H1 (cell line): ENCODE measurements around the gene PSME4. TPM values are rescaled to one million over a fixed set of nuclear protein-coding genes. Genes with fewer than 3 reads are reported as not detected.

ENCODE experiments used
- CTCF ChIA-PET: fragments of 300-600 bp; sonication (Branson Sonifier 250); formaldehyde crosslinking; loops from one replicate; lab custom pipeline; 2021; ENCODE audit not compliant: partially characterized antibody; lab: Charles Lee
- POLR2A ChIA-PET: fragments of 300-600 bp; sonication (Branson Sonifier 250); formaldehyde crosslinking; loops from one replicate; lab custom pipeline; 2021; ENCODE audit warnings: inconsistent platforms; ENCODE audit not compliant: partially characterized antibody; lab: Charles Lee
- DNase-seq, 2 experiments: peaks; one replicate each; pipeline versions ENCODE4 v3.0.0 to v3.0.0-alpha.2; 2010 to 2022; ENCODE audit warnings: low spot score in 2 of 2, low read depth in 1 of 2, mixed read lengths in 1 of 2
- FAIRE-seq: peaks from 2 replicates; lab custom pipeline; 2011; peaks lifted over from hg19 to GRCh38; lab: Jason Lieb, UNC
- H2AFZ ChIP-seq: 2 replicates; pipeline ENCODE4 v1.8.1; 2012; ENCODE audit warnings: low read length, inconsistent platforms
- H2AK5ac ChIP-seq: 2 replicates; pipeline ENCODE4 v1.6.1; 2013; ENCODE audit warnings: low read depth, low read length
- H2BK120ac ChIP-seq: replicated peaks from 2 replicates; pipeline ENCODE3; 2013; ENCODE audit warnings: low read depth, low read length, inconsistent platforms
- H2BK12ac ChIP-seq: 2 replicates; pipeline ENCODE4 v1.6.1; 2013; ENCODE audit warnings: low read depth, low read length
- H2BK15ac ChIP-seq: 2 replicates; pipeline ENCODE4 v1.6.1; 2013; ENCODE audit warnings: low read length
- H2BK20ac ChIP-seq: 2 replicates; pipeline ENCODE4 v1.6.1; 2013; ENCODE audit warnings: low read length
- H2BK5ac ChIP-seq: 2 replicates; pipeline ENCODE4 v1.6.1; 2013; ENCODE audit warnings: low read depth, low read length
- H3K14ac ChIP-seq: 2 replicates; pipeline ENCODE4 v1.6.1; 2013; ENCODE audit warnings: inconsistent platforms; ENCODE audit not compliant: insufficient read length
- H3K18ac ChIP-seq: 2 replicates; pipeline ENCODE4 v1.6.1; 2013; ENCODE audit warnings: low read length; ENCODE audit errors: extremely low read depth
- H3K23ac ChIP-seq: 2 replicates; pipeline ENCODE4 v1.6.1; 2013; ENCODE audit warnings: inconsistent platforms; ENCODE audit not compliant: insufficient read length
- H3K23me2 ChIP-seq: 2 replicates; pipeline ENCODE4 v1.6.1; 2013; ENCODE audit warnings: low read depth, low read length
- H3K27ac ChIP-seq: 2 replicates; pipeline ENCODE4 v1.6.1; 2011; ENCODE audit warnings: low read depth, low read length, inconsistent platforms
- H3K27me3 ChIP-seq, 4 experiments: replicated peaks in 1 of 4; 1 replicate in 1 of 4; 2 replicates in 3 of 4; pipeline versions ENCODE4 v1.6.1 to v1.8.1; 2011 to 2013; ENCODE audit warnings: low read length in 3 of 4, mild to moderate bottlenecking in 3 of 4, inconsistent platforms in 2 of 4, mixed read lengths in 2 of 4, moderate library complexity in 1 of 4; ENCODE audit not compliant: control insufficient read depth in 3 of 4, insufficient read depth in 3 of 4; ENCODE audit errors: extremely low read depth in 1 of 4
- H3K36me3 ChIP-seq, 4 experiments: 2 replicates each; pipeline versions ENCODE4 v1.6.1 to v1.8.1; 2011 to 2013; ENCODE audit warnings: mild to moderate bottlenecking in 4 of 4, low read length in 3 of 4, moderate library complexity in 2 of 4, control low read depth in 1 of 4, inconsistent platforms in 1 of 4; ENCODE audit not compliant: insufficient read depth in 4 of 4, control insufficient read depth in 2 of 4
- H3K4ac ChIP-seq: replicated peaks from 2 replicates; pipeline ENCODE3; 2013; ENCODE audit warnings: low read length, low read depth, mixed read lengths, inconsistent platforms; ENCODE audit not compliant: insufficient read length
- H3K4me1 ChIP-seq, 4 experiments: replicated peaks in 1 of 4; 1 replicate in 1 of 4; 2 replicates in 3 of 4; pipeline versions ENCODE4 v1.6.1 to v1.8.1; 2011 to 2013; ENCODE audit warnings: low read length in 3 of 4, inconsistent platforms in 2 of 4, mixed read lengths in 1 of 4; ENCODE audit not compliant: insufficient read depth in 4 of 4, control insufficient read depth in 3 of 4
- H3K4me2 ChIP-seq, 2 experiments: 2 replicates each; pipeline versions ENCODE4 v1.6.1 to v1.8.1; 2011 to 2013; ENCODE audit warnings: low read depth in 2 of 2, low read length in 2 of 2, control low read depth in 1 of 2, inconsistent platforms in 1 of 2, mild to moderate bottlenecking in 1 of 2; ENCODE audit not compliant: insufficient read depth in 1 of 2
- H3K4me3 ChIP-seq, 4 experiments: fragments of 200-600, 300-600 bp in 1 of 4; sonication (generic), shearing (Covaris generic), sonication (Bioruptor Twin) in 1 of 4; 2 replicates each; pipeline versions ENCODE4 v1.5.1 to v1.8.1; 2011 to 2016; ENCODE audit warnings: low read length in 4 of 4, low read depth in 3 of 4, control low read depth in 2 of 4, inconsistent platforms in 2 of 4, mild to moderate bottlenecking in 2 of 4, mixed read lengths in 1 of 4, moderate library complexity in 1 of 4; ENCODE audit not compliant: insufficient read depth in 2 of 4; ENCODE audit errors: extremely low read depth in 1 of 4
- H3K56ac ChIP-seq: replicated peaks from 2 replicates; pipeline ENCODE3; 2013; ENCODE audit warnings: low read depth, mild to moderate bottlenecking, mixed read lengths, low read length, inconsistent platforms; ENCODE audit not compliant: insufficient read length
- H3K79me1 ChIP-seq: 2 replicates; pipeline ENCODE4 v1.6.1; 2013; ENCODE audit warnings: low read depth, low read length, control low read depth
- H3K79me2 ChIP-seq, 2 experiments: 2 replicates each; pipeline versions ENCODE4 v1.6.1 to v1.8.1; 2012 to 2013; ENCODE audit warnings: low read length in 2 of 2, mild to moderate bottlenecking in 2 of 2, inconsistent platforms in 1 of 2; ENCODE audit not compliant: insufficient read depth in 2 of 2, control insufficient read depth in 1 of 2
- H3K9ac ChIP-seq, 4 experiments: replicated peaks in 1 of 4; 1 replicate in 1 of 4; 2 replicates in 3 of 4; pipeline versions ENCODE4 v1.6.1 to v1.8.1; 2011 to 2013; ENCODE audit warnings: low read depth in 3 of 4, low read length in 3 of 4, control low read depth in 2 of 4, mild to moderate bottlenecking in 2 of 4, moderate library complexity in 2 of 4, inconsistent platforms in 1 of 4; ENCODE audit errors: extremely low read depth in 1 of 4
- H3K9me3 ChIP-seq, 2 experiments: 2 replicates each; pipeline versions ENCODE4 v1.6.1 to v1.8.1; 2012 to 2013; ENCODE audit warnings: mild to moderate bottlenecking in 2 of 2, moderate library complexity in 2 of 2, control low read depth in 1 of 2, inconsistent platforms in 1 of 2, low read depth in 1 of 2, low read length in 1 of 2, mixed read lengths in 1 of 2; ENCODE audit not compliant: insufficient read depth in 2 of 2
- H4K20me1 ChIP-seq, 2 experiments: replicated peaks in 1 of 2; 2 replicates each; pipeline versions ENCODE3 to v1.8.1; 2011 to 2013; ENCODE audit warnings: inconsistent platforms in 2 of 2, low read length in 2 of 2, mild to moderate bottlenecking in 1 of 2; ENCODE audit not compliant: insufficient read depth in 2 of 2, control insufficient read depth in 1 of 2
- H4K5ac ChIP-seq: 2 replicates; pipeline ENCODE4 v1.6.1; 2013; ENCODE audit warnings: low read length, low read depth, mixed read lengths, inconsistent platforms; ENCODE audit not compliant: insufficient read length
- H4K8ac ChIP-seq: 2 replicates; pipeline ENCODE4 v1.8.0; 2013; ENCODE audit warnings: mild to moderate bottlenecking, moderate library complexity, low read length, inconsistent platforms; ENCODE audit not compliant: insufficient read depth; ENCODE audit errors: extremely low read depth
- H4K91ac ChIP-seq: replicated peaks from 2 replicates; pipeline ENCODE3; 2013; ENCODE audit warnings: low read length, mixed read lengths, inconsistent platforms; ENCODE audit not compliant: insufficient read length
- BCL11A ChIP-seq, 2 experiments: IDR thresholded peaks; one replicate each; pipeline ENCODE4 v1.6.1; 2011; ENCODE audit warnings: low read depth in 2 of 2, low read length in 2 of 2, mild to moderate bottlenecking in 2 of 2
- CBX8 ChIP-seq: fragments of 300-800, 300-1000 bp; sonication (generic); IDR thresholded peaks from 2 replicates; pipeline ENCODE4 v1.7.1; 2016; ENCODE audit warnings: low read depth, low read length, borderline replicate concordance
- CEBPB ChIP-seq: IDR thresholded peaks from 2 replicates; pipeline ENCODE4 v1.6.1; 2012; ENCODE audit warnings: low read depth, low read length
- CTCF ChIP-seq, 3 experiments: IDR thresholded peaks; 1 replicate in 2 of 3; 2 replicates in 1 of 3; pipeline versions ENCODE4 v1.5.1 to v1.6.1; 2011; ENCODE audit warnings: low read length in 3 of 3, mild to moderate bottlenecking in 3 of 3, inconsistent platforms in 2 of 3, low read depth in 1 of 3, moderate library complexity in 1 of 3; ENCODE audit not compliant: insufficient read depth in 1 of 3; ENCODE audit errors: control extremely low read depth in 1 of 3
- E2F6 ChIP-seq: IDR thresholded peaks from 2 replicates; pipeline ENCODE4 v1.6.1; 2012; ENCODE audit warnings: inconsistent platforms
- MAFK ChIP-seq: IDR thresholded peaks from 2 replicates; pipeline ENCODE4 v1.6.1; 2012; ENCODE audit warnings: low read depth, mild to moderate bottlenecking, improper control_type of control experiment, low read length
- NANOG ChIP-seq: IDR thresholded peaks from 2 replicates; pipeline ENCODE4 v1.6.1; 2011; ENCODE audit warnings: low read length, low read depth, mild to moderate bottlenecking, inconsistent platforms; ENCODE audit not compliant: insufficient read depth, poor library complexity, severe bottlenecking
- NRF1 ChIP-seq: IDR thresholded peaks from 2 replicates; pipeline ENCODE4 v1.6.1; 2011; ENCODE audit warnings: mild to moderate bottlenecking, low read depth, low read length, improper control_type of control experiment
- POLR2A ChIP-seq, 2 experiments: IDR thresholded peaks; 1 replicate in 1 of 2; 2 replicates in 1 of 2; pipeline ENCODE4 v1.6.1; 2011; ENCODE audit warnings: low read depth in 2 of 2, low read length in 2 of 2, mild to moderate bottlenecking in 2 of 2; ENCODE audit errors: control extremely low read depth in 1 of 2
- SP4 ChIP-seq: IDR thresholded peaks from 2 replicates; pipeline ENCODE4 v1.6.1; 2012; ENCODE audit warnings: low read length, inconsistent platforms
- SUZ12 ChIP-seq: fragments of 200-600 bp; sonication (generic); IDR thresholded peaks from 2 replicates; pipeline ENCODE4 v1.6.1; 2012; ENCODE audit warnings: mild to moderate bottlenecking, inconsistent platforms, low read length, moderate library complexity, mixed read lengths
- TAF1 ChIP-seq: IDR thresholded peaks from 2 replicates; pipeline ENCODE4 v1.6.1; 2011; ENCODE audit warnings: mild to moderate bottlenecking, low read depth, low read length
- TEAD4 ChIP-seq: IDR thresholded peaks from 2 replicates; pipeline ENCODE4 v1.6.1; 2012; ENCODE audit warnings: low read depth, low read length, inconsistent platforms, mixed read lengths
- YY1 ChIP-seq: IDR thresholded peaks from 2 replicates; pipeline ENCODE4 v1.6.1; 2011; ENCODE audit warnings: low read depth, mild to moderate bottlenecking, low read length
- polyA plus RNA-seq, 7 experiments: library from polyadenylated mRNA; depleted of rRNA in 3 of 7; stranded (reverse) in 5 of 7; unstranded in 2 of 7; fragments of >200 nt in 5 of 7; fragments of 200-250 nt in 2 of 7; gene quantifications; 1 replicate in 5 of 7; 2 replicates in 1 of 7; 4 replicates in 1 of 7; pipeline versions ENCODE4 v1.2.1 to v1.2.3, GENCODE V29; 2011 to 2013; ENCODE audit warnings: missing spikeins in 2 of 7, mixed read lengths in 2 of 7
- total RNA-seq: library from RNA; stranded (reverse); fragmentation: NEBNext Ultra II Directional; extraction: Animal tissue kit (Norgen Biotek cat#: 25700); gene quantifications from 2 replicates; pipeline ENCODE4 v1.2.1, GENCODE V29; 2021

The PSME4 gene
- total and polyA plus RNA-seq, 2 of the 8 experiments (the other 6 are each of a cell fraction or from before 2014, with no cell fraction given) = 42.2 to 116 TPM

- no peaks in the 10 kb centered on the region for H3K27me3 ChIP-seq
- TF ChIP-seq YY1 (no peak), BCL11A (IDR thresholded peaks at IDR 0.05; ENCODE audit: low read depth in 2 of 2, low read length in 2 of 2) (no peak), SP4 (no peak), CEBPB (no peak), POLR2A (IDR thresholded peaks at IDR 0.05; ENCODE audit: control extremely low read depth in 1 of 2, low read depth in 2 of 2, low read length in 2 of 2) (no peak), TAF1 (no peak), SUZ12 (no peak), CBX8 (no peak), NRF1 (no peak), CTCF (IDR thresholded peaks at IDR 0.05; ENCODE audit: control extremely low read depth in 1 of 3, insufficient read depth in 1 of 3, low read depth in 1 of 3, low read length in 3 of 3) (no peak), TEAD4 (no peak), MAFK (no peak), E2F6 (no peak), NANOG (no peak)
These were observed 88.8 kb downstream of the PSME4 start for GRCh38 chr2:53881986-53882385.

More at GRCh38 chr2:53881986-53882385, 88.8 kb downstream of the PSME4 start:
- FAIRE-seq (no peak), DNase-seq (no peak)
- Histone ChIP-seq H3K4me2 (no peak overlapping the region), H3K18ac (no peak overlapping the region), H3K4me1 (no peaks in the 10 kb centered on the region), H2BK5ac (no peak overlapping the region), H4K20me1 (peaks cover 0 to 2% of the 10 kb centered on the region in 2 experiments), H2BK120ac (no peak overlapping the region), H4K5ac (no peak overlapping the region), H2AFZ (no peak overlapping the region), H2BK20ac (no peak overlapping the region), H3K4ac (no peak overlapping the region), H3K36me3 (peaks cover 11 to 59% (median 38%) of the 10 kb centered on the region in 4 experiments), H2BK15ac (no peak overlapping the region), H3K79me1 (no peaks in the 10 kb centered on the region), H3K56ac (no peak overlapping the region), H3K4me3 (no peak overlapping the region), H3K23ac (no peak overlapping the region), H2AK5ac (no peak overlapping the region), H2BK12ac (no peak overlapping the region), H4K8ac (no peak overlapping the region), H3K9me3 (no peaks in the 10 kb centered on the region), H3K14ac (no peak overlapping the region), H3K23me2 (no peaks in the 10 kb centered on the region), H3K9ac (no peak overlapping the region), H4K91ac (no peak overlapping the region), H3K79me2 (no peaks in the 10 kb centered on the region), H3K27ac (no peak overlapping the region)
- POLR2A ChIA-PET = no interaction called here
- CTCF ChIA-PET = interaction anchor here (0.6 kb wide), 1 partner anchor 820 kb away, joined by 3 read pairs; no protein-coding TSS in a partner anchor
